ENCODE results near the gene BRD4. TPM values are rescaled to one million over a fixed set of nuclear protein-coding genes. Genes with fewer than 3 reads are reported as not detected.

BRD4 gene
- polyA plus RNA-seq, 1 donor (not counting 4 experiments of a cell fraction or from before 2014, with no cell fraction given), result 5.5 TPM

- DNase-seq (ENCODE audit: low read depth, low spot score), result no peak
- Histone ChIP-seq H3K4me3 (ENCODE audit: control insufficient read depth in 2 of 3, extremely low read depth in 1 of 3, insufficient read depth in 2 of 3, low read depth in 1 of 3, low read length in 3 of 3) (no peak overlapping the region), H3K79me2 (ENCODE audit: control insufficient read depth, insufficient read depth, low read length) (peaks cover 35% of the 10 kb centered on the region), H2AFZ (ENCODE audit: control insufficient read depth, low read length) (no peak overlapping the region), H3K27me3 (ENCODE audit: control insufficient read depth, extremely low read depth, insufficient read depth, low read length) (no peaks in the 10 kb centered on the region), H3K9me3 (ENCODE audit: control insufficient read depth, low read depth, low read length) (no peaks in the 10 kb centered on the region), H3K9me1 (ENCODE audit: control insufficient read depth, extremely low read depth, insufficient read depth, low read length) (no peaks in the 10 kb centered on the region), H3K4me1 (ENCODE audit: control insufficient read depth, extremely low read depth, insufficient read depth, low read length) (peaks cover 15% of the 10 kb centered on the region), H3K36me3 (ENCODE audit: control insufficient read depth in 2 of 2, extremely low read depth in 1 of 2, insufficient read depth in 2 of 2, low read length in 2 of 2) (peaks cover 58 to 73% of the 10 kb centered on the region in 2 experiments), H3K9ac (ENCODE audit: control insufficient read depth, extremely low read depth, insufficient read depth, low read length) (no peak overlapping the region), H4K20me1 (ENCODE audit: control insufficient read depth, extremely low read depth, insufficient read depth, low read length) (peaks cover 24% of the 10 kb centered on the region), H3K27ac (ENCODE audit: control insufficient read depth, insufficient read depth, low read length) (no peak overlapping the region), H3K4me2 (ENCODE audit: control insufficient read depth, extremely low read depth, insufficient read depth, low read depth, low read length) (no peak overlapping the region)
- no peak for FAIRE-seq
- dilution Hi-C loops (cut with MboI; ENCODE audit: extremely low pct_ligation_motif_present, low sequenced_read_pairs), result no loop called here
- TF ChIP-seq, protein P1, sequence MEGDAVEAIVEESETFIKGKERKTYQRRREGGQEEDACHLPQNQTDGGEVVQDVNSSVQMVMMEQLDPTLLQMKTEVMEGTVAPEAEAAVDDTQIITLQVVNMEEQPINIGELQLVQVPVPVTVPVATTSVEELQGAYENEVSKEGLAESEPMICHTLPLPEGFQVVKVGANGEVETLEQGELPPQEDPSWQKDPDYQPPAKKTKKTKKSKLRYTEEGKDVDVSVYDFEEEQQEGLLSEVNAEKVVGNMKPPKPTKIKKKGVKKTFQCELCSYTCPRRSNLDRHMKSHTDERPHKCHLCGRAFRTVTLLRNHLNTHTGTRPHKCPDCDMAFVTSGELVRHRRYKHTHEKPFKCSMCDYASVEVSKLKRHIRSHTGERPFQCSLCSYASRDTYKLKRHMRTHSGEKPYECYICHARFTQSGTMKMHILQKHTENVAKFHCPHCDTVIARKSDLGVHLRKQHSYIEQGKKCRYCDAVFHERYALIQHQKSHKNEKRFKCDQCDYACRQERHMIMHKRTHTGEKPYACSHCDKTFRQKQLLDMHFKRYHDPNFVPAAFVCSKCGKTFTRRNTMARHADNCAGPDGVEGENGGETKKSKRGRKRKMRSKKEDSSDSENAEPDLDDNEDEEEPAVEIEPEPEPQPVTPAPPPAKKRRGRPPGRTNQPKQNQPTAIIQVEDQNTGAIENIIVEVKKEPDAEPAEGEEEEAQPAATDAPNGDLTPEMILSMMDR (optimal IDR thresholded peaks at IDR 0.05 in 1 of 3, IDR thresholded peaks at IDR 0.05 in 1 of 3, conservative IDR thresholded peaks at IDR 0.05 in 1 of 3; ENCODE audit: extremely low read depth in 1 of 3, insufficient read depth in 2 of 3, low read length in 3 of 3), result no peak
- no peak for TF ChIP-seq EZH2 (IDR thresholded peaks at IDR 0.05; ENCODE audit: low read length)
Measured at GRCh38 chr19:15254547-15254946, 77.8 kb downstream of the BRD4 start.

DNA sequence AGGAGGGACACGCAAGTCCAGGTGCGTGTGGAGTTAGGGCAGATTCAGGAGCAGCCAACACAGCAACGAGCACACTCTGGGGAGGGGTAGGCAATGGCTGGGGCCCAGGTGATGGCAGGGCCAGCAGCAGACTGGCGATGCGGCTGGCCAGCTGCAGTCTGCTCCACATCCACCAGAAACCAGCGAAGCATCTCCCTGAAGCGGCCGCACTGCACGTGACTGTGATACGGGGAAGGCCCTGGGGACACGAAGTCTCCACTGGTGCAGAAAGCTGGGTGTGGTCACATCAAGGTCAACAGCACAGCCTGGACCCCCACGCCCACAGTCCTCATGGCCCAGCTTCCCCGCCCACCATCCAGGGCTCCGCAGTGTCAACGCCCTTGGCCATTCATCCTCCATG, 78.8 kb downstream of the BRD4 start:
- H3K4me1 ChIP-seq (ENCODE audit: control insufficient read depth, extremely low read depth, insufficient read depth, low read length), result peaks cover 24% of the 10 kb centered on the region
- dilution Hi-C loops (cut with MboI; ENCODE audit: extremely low pct_ligation_motif_present, low sequenced_read_pairs), result no loop called here
- H3K27me3 ChIP-seq (ENCODE audit: control insufficient read depth, extremely low read depth, insufficient read depth, low read length), result no peaks in the 10 kb centered on the region
- H3K4me2 ChIP-seq (ENCODE audit: control insufficient read depth, extremely low read depth, insufficient read depth, low read depth, low read length), result no peak overlapping the region
- no peak overlapping the region for H3K9ac ChIP-seq (ENCODE audit: control insufficient read depth, extremely low read depth, insufficient read depth, low read length)
- H3K36me3 ChIP-seq (ENCODE audit: control insufficient read depth in 2 of 2, extremely low read depth in 1 of 2, insufficient read depth in 2 of 2, low read length in 2 of 2), result peaks cover 53 to 71% of the 10 kb centered on the region in 2 experiments
- FAIRE-seq, result no peak
- no peak for DNase-seq (ENCODE audit: low read depth, low spot score)
- H3K79me2 ChIP-seq (ENCODE audit: control insufficient read depth, insufficient read depth, low read length), result peaks cover 39% of the 10 kb centered on the region
- no peak overlapping the region for H3K4me3 ChIP-seq (ENCODE audit: control insufficient read depth in 2 of 3, extremely low read depth in 1 of 3, insufficient read depth in 2 of 3, low read depth in 1 of 3, low read length in 3 of 3)
- no peaks in the 10 kb centered on the region for H3K9me1 ChIP-seq (ENCODE audit: control insufficient read depth, extremely low read depth, insufficient read depth, low read length)
- H3K27ac ChIP-seq (ENCODE audit: control insufficient read depth, insufficient read depth, low read length), result no peak overlapping the region
- TF ChIP-seq EZH2 (IDR thresholded peaks at IDR 0.05; ENCODE audit: low read length), result no peak
- TF ChIP-seq, protein P1 (optimal IDR thresholded peaks at IDR 0.05 in 1 of 3, IDR thresholded peaks at IDR 0.05 in 1 of 3, conservative IDR thresholded peaks at IDR 0.05 in 1 of 3; ENCODE audit: extremely low read depth in 1 of 3, insufficient read depth in 2 of 3, low read length in 3 of 3), result no peak
- H3K9me3 ChIP-seq (ENCODE audit: control insufficient read depth, low read depth, low read length), result no peaks in the 10 kb centered on the region
- H2AFZ ChIP-seq (ENCODE audit: control insufficient read depth, low read length), result no peak overlapping the region
- peaks cover 33% of the 10 kb centered on the region for H4K20me1 ChIP-seq (ENCODE audit: control insufficient read depth, extremely low read depth, insufficient read depth, low read length)
